GM21447 (cell line): ENCODE measurements around the gene PDE10A.
"Not testable (repeated sequence)": the region's sequence is repeated elsewhere in the genome, so short reads cannot be mapped to it uniquely, and the experiment has no call there.

Experiments
- ATAC-seq: cut with Tn5 transposase; IDR thresholded peaks from one replicate; pipeline ENCODE4 v1.9.1; 2021; ENCODE audit not compliant: unreplicated experiment

The PDE10A gene

DNA sequence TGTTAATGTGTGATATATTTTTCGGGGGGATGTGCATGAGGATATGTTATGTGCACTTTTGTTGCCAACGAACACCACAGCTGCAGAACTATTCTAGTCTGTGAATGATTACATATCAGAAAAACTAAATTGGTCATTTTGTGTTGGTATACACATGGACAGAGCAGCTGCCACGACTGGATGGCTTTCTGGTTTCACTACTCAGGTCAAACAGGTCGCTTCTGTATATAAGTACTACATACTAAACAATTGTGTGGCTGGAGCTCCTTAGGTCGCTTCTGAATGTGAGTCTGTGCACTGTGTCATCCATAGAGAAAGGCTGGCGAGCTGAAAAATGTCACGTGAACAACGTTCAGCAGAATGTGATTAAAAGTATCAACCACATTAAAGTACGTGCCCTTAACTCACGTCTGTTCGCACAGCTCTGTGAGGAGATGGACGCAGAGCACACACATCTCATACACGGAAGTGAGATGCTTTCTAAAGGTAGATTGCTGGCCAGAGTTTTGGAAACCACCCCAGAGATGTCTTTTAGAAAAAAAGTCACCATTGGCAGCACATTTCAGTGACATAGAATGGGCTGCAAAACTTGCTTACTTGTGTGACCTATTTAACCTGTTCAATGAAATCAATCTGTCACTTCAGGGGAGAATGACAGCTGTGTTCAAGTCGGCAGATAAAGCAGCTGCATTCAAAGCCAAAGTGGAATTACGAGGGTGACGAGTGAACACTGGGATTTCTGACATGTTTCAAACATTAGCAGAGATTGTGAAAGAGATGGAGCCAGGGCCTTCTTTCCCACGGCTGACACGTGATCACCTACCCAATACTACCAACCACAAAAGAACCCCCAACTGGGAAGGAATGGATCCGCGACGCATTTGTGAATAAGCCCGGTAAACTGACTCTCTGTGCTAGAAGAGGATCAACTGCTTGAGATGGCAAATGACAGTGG, 176.6 kb downstream of the PDE10A start:
- no peak for ATAC-seq

GRCh38 chr6:165484178-165484889, 178.7 kb downstream of the PDE10A start:
- no peak for ATAC-seq

GRCh38 chr6:165481921-165482320, 181.1 kb downstream of the PDE10A start:
- no peak for ATAC-seq

DNA sequence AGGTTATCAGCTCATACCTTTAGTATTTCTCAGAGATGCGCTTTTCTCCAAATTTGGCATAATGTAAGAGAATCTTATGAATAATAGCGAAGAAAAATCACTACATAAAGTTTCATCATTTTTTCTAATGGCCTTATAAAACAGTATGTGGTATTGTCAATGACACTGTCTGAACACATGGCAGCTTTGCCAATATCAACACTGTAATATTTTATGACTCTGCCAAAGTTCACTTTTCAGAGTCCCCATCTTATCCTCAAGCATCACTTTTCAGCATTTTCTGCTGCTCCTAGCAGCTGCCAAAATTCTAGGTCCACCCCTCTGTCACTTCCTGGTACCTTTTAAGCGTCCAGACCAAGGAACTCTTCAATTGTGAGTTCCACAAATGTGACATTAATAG, 182.1 kb downstream of the PDE10A start:
- no peak for ATAC-seq

- no peak for ATAC-seq
Measured at GRCh38 chr6:165478581-165478980, 184.5 kb downstream of the PDE10A start.

DNA sequence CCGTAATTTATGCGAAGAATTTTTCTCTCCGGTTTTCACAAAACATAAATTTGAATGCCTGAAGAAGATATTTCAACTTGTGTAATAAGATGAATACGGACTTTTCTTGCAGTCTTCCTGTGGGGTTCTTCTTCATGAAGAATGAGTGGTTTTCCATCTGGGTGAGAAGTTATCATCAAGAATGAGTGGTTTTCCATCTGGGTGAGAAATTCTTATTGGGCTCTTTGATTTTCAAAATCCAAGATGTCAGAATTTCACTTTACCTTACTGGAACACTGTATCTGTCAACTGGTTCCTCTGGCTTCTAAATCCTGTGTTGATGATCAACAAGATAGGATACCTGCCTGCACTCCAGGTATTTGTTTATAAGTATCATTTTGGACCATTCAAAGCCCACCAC, 193.6 kb downstream of the PDE10A start:
- ATAC-seq: no peak

GRCh38 chr6:165468340-165469235, 194.5 kb downstream of the PDE10A start:
- ATAC-seq: no peak

DNA sequence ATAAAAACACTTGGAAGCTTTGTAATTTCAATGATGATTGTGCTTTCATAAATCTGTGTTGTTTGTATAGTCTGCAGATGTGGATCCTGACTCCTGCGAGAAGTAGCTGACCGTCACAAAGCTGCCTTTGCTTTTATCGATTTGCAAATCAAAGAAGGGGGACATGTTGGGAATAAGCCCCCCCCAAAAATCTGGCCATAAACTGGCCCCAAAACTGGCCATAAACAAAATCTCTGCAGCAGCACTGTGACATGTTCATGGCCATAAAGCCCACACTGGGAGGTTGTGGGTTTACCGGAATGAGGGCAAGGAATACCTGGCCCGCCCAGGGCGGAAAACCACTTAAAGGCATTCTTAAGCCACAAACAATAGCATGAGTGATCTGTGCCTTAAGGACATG, 199.5 kb downstream of the PDE10A start:
- not testable (repeated sequence) for ATAC-seq

DNA sequence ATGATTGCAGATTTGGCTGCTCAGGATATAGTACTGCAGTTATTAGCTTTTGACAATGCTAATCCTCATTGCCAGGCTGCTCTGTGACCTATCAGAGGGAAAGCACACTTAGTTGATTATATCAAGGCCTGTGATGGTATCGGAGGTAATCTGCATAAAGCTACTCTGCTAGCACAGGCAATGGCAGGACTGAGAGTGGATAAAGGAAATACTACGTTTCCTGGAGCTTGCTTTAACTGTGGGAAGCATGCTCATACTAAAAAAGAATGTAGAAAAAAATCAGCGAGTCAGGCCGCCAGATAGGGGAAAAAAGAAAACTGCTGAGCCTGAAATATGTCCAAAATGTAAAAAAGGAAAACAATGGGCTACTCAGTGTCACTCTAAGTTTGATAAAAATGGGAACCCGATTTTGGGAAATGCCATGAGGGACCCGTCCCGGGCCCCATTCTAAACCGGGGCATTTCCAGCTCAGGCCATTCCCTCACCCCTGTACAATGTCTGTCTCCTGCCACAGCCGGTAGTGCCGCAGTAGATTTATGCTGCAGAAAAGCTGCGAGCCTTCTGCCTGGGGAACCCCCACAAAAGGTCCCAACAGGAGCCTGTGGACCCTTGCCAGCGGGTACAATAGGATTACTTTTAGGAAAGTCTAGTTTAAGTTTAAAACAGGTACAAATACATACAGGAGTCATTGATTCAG, 203.3 kb downstream of the PDE10A start:
- ATAC-seq: not testable (repeated sequence)

GRCh38 chr6:165458134-165458533, 204.9 kb downstream of the PDE10A start:
- no peak for ATAC-seq

DNA sequence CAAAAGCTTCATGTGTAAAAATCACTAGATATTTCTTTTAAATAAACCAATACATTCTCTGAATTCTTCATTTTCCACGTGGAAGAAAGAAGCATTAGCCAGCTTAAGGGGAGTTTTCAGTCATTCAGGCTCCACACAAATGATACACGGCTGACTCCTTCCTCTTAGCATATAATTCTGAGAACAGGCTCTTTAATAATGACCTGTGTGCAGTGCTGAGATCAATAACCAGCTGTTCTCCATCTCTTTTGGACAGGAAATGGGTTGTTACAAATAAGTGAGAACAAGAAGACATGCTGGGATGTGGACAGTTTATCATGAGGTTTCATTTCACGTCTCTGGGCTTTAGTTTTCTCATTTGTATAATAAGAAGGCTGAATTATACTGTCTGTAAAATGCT, 206.8 kb downstream of the PDE10A start:
- ATAC-seq: no peak

DNA sequence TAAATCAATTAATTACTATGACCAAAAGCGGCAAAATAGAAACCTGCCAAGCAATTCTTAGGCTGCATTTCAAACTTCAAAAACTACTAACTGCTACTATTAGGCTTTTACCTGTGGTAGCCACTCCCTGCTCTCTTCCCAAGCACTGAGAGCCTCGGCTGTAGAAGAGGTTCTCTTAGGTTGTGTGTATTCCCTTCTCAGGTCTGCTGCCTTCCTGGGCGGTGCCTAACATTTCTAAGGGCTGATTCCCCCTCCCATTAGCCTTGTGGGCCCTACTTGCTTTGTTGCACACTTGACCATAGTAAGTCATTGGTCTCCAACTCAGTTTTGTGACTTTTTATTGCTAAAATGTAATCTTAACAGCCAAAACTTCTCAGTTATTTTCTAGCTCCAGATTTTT, 207.6 kb downstream of the PDE10A start:
- ATAC-seq: no peak

GRCh38 chr6:165453395-165453794, 209.6 kb downstream of the PDE10A start:
- ATAC-seq: no peak

DNA sequence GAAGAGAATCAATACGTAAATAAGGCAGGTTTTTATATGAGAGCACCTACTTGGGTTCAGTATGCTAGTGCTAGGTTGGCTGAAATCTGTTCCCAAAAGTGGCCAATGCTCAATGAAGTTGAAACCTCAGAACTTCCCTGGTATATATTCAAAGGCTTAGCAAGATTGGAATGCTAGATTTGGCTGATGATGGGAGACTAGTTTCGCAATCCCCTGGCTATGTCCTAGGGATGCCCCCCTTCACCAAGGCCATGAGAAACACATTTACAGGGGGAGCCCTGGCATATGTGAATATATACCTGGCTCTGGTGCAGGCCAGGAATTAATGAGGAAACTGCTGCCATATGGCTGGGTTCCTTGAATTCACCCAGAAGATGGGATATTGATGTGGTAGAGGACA, 211.2 kb downstream of the PDE10A start:
- ATAC-seq: no peak

GRCh38 chr6:165448210-165448609, 214.8 kb downstream of the PDE10A start:
- ATAC-seq: no peak

- ATAC-seq: no peak
Measured at GRCh38 chr6:165447141-165447540, 215.9 kb downstream of the PDE10A start.

DNA sequence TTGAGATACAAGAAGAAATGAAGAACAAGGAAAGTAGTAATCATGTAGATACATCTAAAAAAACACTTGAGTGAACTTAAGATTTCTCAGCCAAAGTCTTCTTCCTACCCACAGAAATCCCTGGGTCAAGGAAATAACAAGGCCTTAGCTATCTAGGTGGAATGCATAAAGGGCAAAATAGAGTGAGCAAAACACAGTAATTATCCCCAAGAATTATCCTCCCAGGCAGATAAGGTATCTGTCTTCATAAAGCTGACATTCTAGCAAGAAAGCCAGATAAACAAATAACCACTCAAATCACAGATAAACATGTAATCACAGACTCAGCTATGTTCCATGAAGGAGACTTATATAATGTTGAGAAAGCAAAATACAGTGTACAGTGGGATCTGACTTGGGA, 216.7 kb downstream of the PDE10A start:
- ATAC-seq: no peak

- ATAC-seq: no peak
Measured at GRCh38 chr6:165443462-165443861, 219.6 kb downstream of the PDE10A start.

DNA sequence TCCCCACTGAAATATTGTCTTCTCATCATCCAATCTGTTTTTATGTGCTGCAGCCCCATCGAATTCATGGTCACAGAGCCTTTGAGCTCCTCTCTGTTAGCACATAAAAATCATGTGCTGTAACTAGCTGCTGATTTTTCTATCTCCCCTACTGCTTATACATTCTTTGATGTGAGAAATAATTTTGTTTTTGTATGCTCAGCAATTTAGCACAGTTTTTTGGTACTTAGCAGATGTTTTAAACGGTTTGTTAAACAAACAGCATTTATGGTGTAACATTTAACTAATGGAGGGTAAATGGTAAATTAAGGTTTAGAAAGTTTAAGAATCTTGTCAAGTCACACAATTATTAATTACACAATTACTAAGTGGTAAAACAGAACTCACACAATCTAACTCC, 221.9 kb downstream of the PDE10A start:
- no peak for ATAC-seq

GRCh38 chr6:165439928-165440554, 223.0 kb downstream of the PDE10A start:
- no peak for ATAC-seq
